OCI-LY7 (cell line): ENCODE data around the gene CLDN19. TPM values are rescaled to one million over a fixed set of nuclear protein-coding genes. Genes with fewer than 3 reads are reported as not detected.

Source experiments
- BruUV-seq: library from RNA; stranded (reverse); fragments of 400-500 nt; replicated peaks from 2 replicates; lab custom pipeline; 2021; lab: Mats Ljungman, UMichigan
- CTCF ChIA-PET: fragments of 300-600 bp; sonication (Branson Sonifier 250); formaldehyde crosslinking; loops from one replicate; lab custom pipeline; 2022; ENCODE audit warnings: antibody characterized with exemption; ENCODE audit not compliant: unreplicated experiment; lab: Charles Lee
- POLR2A ChIA-PET: fragments of 300-600 bp; sonication (Branson Sonifier 250); formaldehyde crosslinking; loops from one replicate; lab custom pipeline; 2022; ENCODE audit warnings: antibody characterized with exemption; lab: Charles Lee
- DNase-seq: peaks from one replicate; pipeline ENCODE4 v3.0.0-alpha.2; 2015; ENCODE audit warnings: low spot score
- H2AFZ ChIP-seq: fragments of 200-600 bp; sonication (generic), shearing (Covaris generic); 2 replicates; pipeline ENCODE4 v1.6.1; 2014; ENCODE audit warnings: mild to moderate bottlenecking, antibody characterized with exemption, low read length, moderate library complexity
- H3K27ac ChIP-seq: fragments of 200-600 bp; sonication (generic); 2 replicates; pipeline ENCODE4 v1.5.1; 2014; ENCODE audit warnings: mixed run types, low read depth, mild to moderate bottlenecking, moderate library complexity, low read length, inconsistent platforms; ENCODE audit not compliant: poor library complexity, severe bottlenecking
- H3K36me3 ChIP-seq: fragments of 200-600 bp; sonication (generic); 2 replicates; pipeline ENCODE4 v1.6.1; 2014; ENCODE audit warnings: mild to moderate bottlenecking, antibody characterized with exemption, low read length, moderate library complexity, mixed read lengths; ENCODE audit not compliant: insufficient read depth
- H3K4me1 ChIP-seq: fragments of 200-600 bp; sonication (generic); 2 replicates; pipeline ENCODE4 v1.5.1; 2014; ENCODE audit warnings: mild to moderate bottlenecking, low read length; ENCODE audit not compliant: insufficient read depth, poor library complexity, severe bottlenecking
- H3K4me2 ChIP-seq: fragments of 200-600 bp; sonication (generic); 2 replicates; pipeline ENCODE4 v1.6.1; 2014; ENCODE audit warnings: mild to moderate bottlenecking, low read length
- H3K4me3 ChIP-seq: fragments of 200-600 bp; sonication (generic); 2 replicates; pipeline ENCODE4 v1.5.1; 2014; ENCODE audit warnings: mild to moderate bottlenecking, low read depth, low read length; ENCODE audit not compliant: poor library complexity, severe bottlenecking
- H3K79me2 ChIP-seq: fragments of 200-600 bp; sonication (generic); 2 replicates; pipeline ENCODE4 v1.6.1; 2016; ENCODE audit warnings: low read depth, mild to moderate bottlenecking, low read length, moderate library complexity, mixed read lengths; ENCODE audit not compliant: insufficient read depth
- H3K9me2 ChIP-seq: fragments of 200-600 bp; sonication (generic); 2 replicates; pipeline ENCODE4 v1.6.1; 2016; ENCODE audit warnings: mild to moderate bottlenecking, low read length, mixed read lengths; ENCODE audit not compliant: insufficient read depth
- H3K9me3 ChIP-seq: fragments of 200-600 bp; sonication (generic); 2 replicates; pipeline ENCODE4 v1.6.1; 2014; ENCODE audit warnings: mild to moderate bottlenecking, mixed run types, low read length, mixed read lengths
- H4K20me1 ChIP-seq: fragments of 200-600 bp; sonication (generic); 2 replicates; pipeline ENCODE4 v1.6.1; 2014; ENCODE audit warnings: mild to moderate bottlenecking, antibody characterized with exemption, low read length, moderate library complexity, mixed read lengths; ENCODE audit not compliant: insufficient read depth
- EZH2phosphoT487 ChIP-seq: fragments of 200-600 bp; sonication (generic); IDR thresholded peaks from 2 replicates; pipeline ENCODE4 v1.6.1; 2018; ENCODE audit warnings: low read depth, borderline replicate concordance, mild to moderate bottlenecking, mixed run types, antibody characterized with exemption, low read length, moderate library complexity, mixed read lengths
- intact Hi-C: fragments of 100-400 bp; cut with micrococcal nuclease; formaldehyde crosslinking; loops from one replicate; pipeline ENCODE4 v1.10.0; 2022; ENCODE audit not compliant: unreplicated experiment
- total RNA-seq, 2 experiments: library from RNA; depleted of rRNA in 1 of 2; stranded (reverse); fragments of >200 nt in 1 of 2; shearing (Covaris generic) in 1 of 2; gene quantifications; 2 replicates each; pipeline ENCODE4 v1.2.3, GENCODE V29; 2014 to 2022
- TF ChIP-seq, protein P1 (sequence below): fragments of 200-600 bp; sonication (generic); conservative IDR thresholded peaks from 2 replicates; pipeline ENCODE4 v1.5.1; 2014; ENCODE audit warnings: mild to moderate bottlenecking, antibody characterized with exemption, low read length, moderate library complexity, mixed read lengths

The CLDN19 gene
- total RNA-seq, 2 experiments from 2014 or later, result not detected

DNA sequence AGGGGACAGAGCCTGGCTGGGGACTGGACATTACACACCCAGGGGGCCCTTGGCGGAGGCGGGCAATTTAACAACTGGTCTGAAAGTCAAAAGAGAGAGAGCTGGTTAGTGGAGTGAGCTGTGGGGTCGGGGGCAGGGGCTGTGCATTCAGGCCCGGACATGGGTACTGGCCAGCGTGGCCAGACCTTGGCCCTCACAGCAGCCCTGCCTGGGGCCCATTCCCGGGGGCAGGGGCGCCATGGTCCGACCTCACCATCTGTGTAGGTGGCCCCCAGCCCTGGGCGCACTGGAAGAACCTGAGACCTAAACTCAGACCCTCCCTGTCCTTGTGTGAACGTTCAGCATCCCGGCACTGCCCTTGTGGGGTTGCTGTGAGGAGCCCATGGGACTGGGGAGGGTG, 5.0 kb downstream of the CLDN19 start:
- no TSS peak for BruUV-seq
- CTCF ChIA-PET, result no interaction called here

DNA sequence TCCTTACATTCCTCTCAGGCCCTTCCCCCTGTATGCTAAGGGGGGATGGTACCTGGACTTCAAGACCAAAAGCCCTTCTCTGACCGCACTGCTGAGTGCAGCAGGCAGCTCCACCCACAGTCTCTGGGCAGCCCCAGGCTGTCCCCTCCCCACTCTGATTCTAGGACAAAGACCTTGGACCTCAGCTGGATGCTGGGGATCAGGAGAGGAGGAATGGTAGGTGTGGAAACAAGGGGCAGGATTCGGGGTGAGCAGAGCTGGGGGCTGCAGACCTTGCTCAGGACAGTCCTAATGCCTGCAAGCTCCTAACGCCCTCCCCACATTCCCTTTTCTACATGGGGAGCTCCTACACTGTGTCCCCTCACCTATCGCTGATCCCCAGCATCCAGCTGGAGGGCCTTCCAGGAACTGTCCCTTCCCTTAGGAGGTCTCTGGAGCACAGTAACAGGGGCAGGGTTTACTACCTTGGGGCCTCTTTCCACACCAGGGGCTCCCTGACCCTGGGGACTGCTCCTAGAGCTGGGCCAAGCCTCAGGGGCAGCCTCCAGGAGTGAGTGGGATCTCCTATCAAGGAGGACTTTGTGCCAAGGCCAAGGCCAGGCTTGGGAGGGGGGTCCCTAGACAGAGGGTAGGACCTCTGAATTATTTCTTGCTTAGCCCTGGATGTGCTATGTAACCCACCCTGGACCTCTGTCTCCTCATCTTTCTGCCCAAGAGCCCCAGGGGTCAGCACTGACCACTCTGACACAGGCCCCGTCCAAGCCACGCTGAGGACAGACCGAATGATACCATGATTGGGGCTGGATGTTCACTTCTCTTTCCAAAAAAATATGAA, 5.6 kb downstream of the CLDN19 start:
- Histone ChIP-seq H3K9me2 (no peaks in the 10 kb centered on the region), H2AFZ (no peak overlapping the region), H3K9me3 (no peaks in the 10 kb centered on the region), H3K4me3 (no peak overlapping the region), H3K36me3 (no peaks in the 10 kb centered on the region), H3K4me2 (no peak overlapping the region), H3K27ac (no peak overlapping the region), H3K79me2 (no peaks in the 10 kb centered on the region), H4K20me1 (no peaks in the 10 kb centered on the region), H3K4me1 (peaks cover 11% of the 10 kb centered on the region)
- no peak for DNase-seq
- ChIA-PET POLR2A (interaction anchor here (0.6 kb wide), 1 partner anchor 11 kb away, joined by 3 read pairs; no protein-coding TSS in a partner anchor), CTCF (no interaction called here)
- TF ChIP-seq, protein P1, sequence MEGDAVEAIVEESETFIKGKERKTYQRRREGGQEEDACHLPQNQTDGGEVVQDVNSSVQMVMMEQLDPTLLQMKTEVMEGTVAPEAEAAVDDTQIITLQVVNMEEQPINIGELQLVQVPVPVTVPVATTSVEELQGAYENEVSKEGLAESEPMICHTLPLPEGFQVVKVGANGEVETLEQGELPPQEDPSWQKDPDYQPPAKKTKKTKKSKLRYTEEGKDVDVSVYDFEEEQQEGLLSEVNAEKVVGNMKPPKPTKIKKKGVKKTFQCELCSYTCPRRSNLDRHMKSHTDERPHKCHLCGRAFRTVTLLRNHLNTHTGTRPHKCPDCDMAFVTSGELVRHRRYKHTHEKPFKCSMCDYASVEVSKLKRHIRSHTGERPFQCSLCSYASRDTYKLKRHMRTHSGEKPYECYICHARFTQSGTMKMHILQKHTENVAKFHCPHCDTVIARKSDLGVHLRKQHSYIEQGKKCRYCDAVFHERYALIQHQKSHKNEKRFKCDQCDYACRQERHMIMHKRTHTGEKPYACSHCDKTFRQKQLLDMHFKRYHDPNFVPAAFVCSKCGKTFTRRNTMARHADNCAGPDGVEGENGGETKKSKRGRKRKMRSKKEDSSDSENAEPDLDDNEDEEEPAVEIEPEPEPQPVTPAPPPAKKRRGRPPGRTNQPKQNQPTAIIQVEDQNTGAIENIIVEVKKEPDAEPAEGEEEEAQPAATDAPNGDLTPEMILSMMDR, result no peak
- no peak for TF ChIP-seq EZH2phosphoT487
- no TSS peak for BruUV-seq
- intact Hi-C loops, result no loop called here

More for the DNA sequence above, 5.0 kb downstream of the CLDN19 start:
- POLR2A ChIA-PET, result interaction anchor here (0.6 kb wide), 1 partner anchor 370 kb away, joined by 3 read pairs; no protein-coding TSS in a partner anchor
- no peaks in the 10 kb centered on the region for H3K9me3 ChIP-seq
- no peaks in the 10 kb centered on the region for H3K36me3 ChIP-seq
- no peak for DNase-seq
- peaks cover 11% of the 10 kb centered on the region for H3K4me1 ChIP-seq
- H3K4me2 ChIP-seq, result no peak overlapping the region
- no peaks in the 10 kb centered on the region for H4K20me1 ChIP-seq
- H3K4me3 ChIP-seq, result no peak overlapping the region
- no peaks in the 10 kb centered on the region for H3K9me2 ChIP-seq
- H3K27ac ChIP-seq, result no peak overlapping the region
- intact Hi-C loops, result no loop called here
- TF ChIP-seq EZH2phosphoT487, result no peak
- TF ChIP-seq, protein P1, result no peak
- H3K79me2 ChIP-seq, result no peaks in the 10 kb centered on the region
- H2AFZ ChIP-seq, result no peak overlapping the region
